ENCODE results near the gene IRX5. TPM values are rescaled to one million over a fixed set of nuclear protein-coding genes. Genes with fewer than 3 reads are reported as not detected.

The IRX5 gene
- total RNA-seq, 4 donors from 2014 or later: 0.20 to 4.1 (median 2.6) TPM

DNA sequence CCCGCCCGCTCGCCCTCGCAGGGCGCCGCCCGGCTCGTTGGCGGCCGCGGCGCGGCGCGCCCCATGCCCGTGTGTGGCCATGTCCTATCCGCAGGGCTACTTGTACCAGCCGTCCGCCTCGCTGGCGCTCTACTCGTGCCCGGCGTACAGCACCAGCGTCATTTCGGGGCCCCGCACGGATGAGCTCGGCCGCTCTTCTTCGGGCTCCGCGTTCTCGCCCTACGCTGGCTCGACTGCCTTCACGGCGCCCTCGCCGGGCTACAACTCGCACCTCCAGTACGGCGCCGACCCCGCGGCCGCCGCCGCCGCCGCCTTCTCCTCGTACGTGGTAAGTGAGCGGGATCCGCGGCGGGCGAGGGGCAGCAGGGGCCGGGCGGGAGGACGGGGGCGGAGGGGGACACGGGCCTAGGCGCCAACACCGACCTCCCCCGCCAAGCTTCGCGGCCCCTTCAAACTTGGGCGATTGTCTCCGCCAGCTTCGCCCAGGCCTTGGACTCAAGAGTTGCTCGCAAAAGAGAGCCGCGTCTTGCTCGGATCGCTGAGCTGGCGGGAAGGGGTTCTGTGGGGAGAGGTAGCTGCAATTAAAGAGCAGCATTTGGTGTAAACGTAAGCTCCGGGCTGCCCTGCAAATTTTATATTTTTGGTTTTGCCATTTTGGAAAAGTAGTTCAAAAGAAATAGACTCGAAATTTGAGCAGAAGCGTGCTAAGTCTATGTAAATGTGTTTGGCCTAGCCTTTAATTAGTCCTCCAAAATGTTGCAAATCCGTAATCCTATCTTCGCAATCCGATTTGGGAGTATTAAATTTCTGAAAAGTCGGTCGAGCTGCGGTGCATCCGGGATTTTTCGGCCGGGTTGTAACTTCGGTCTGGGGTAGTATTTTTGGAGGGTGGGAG, 702 bp downstream of the IRX5 start:
- DNase-seq: no peak
- in situ Hi-C loops (cut with MboI; ENCODE audit: low sequenced_read_pairs in 4 of 4): loop anchor here in 1 of 4 donors (25.0 kb wide), 2 partner anchors 644 to 744 kb away; partner anchors contain the start of gene IRX3

GRCh38 chr16:54932021-54932660, 1.5 kb downstream of the IRX5 start:
- ATAC-seq (no peak), DNase-seq (no peak)
- Histone ChIP-seq H3K36me3 (no peaks in the 10 kb centered on the region), H3K4me1 (peaks cover 13 to 32% of the 10 kb centered on the region in 2 donors), H3K27ac (peak overlapping the region in 1 of 4 donors; percentile 90), H3K4me3 (peak overlapping the region in 3 of 4 donors; percentile 54 to 68 (median 65)), H3K9me3 (no peaks in the 10 kb centered on the region), H3K27me3 (peaks cover 54 to 84% (median 83%) of the 10 kb centered on the region in 3 donors)
- intact Hi-C loops (cut with DNase I; ENCODE audit: low total_unique reads): loop anchor here (5.0 to 10.0 kb wide), 2 partner anchors 323 to 440 kb away; no protein-coding TSS in a partner anchor
- TF ChIP-seq POLR2A (IDR thresholded peaks at IDR 0.05) (no peak), CTCF (IDR thresholded peaks at IDR 0.05 in 4 of 5, conservative IDR thresholded peaks at IDR 0.05 in 1 of 5) (no peak)
- in situ Hi-C loops (cut with MboI; ENCODE audit: low sequenced_read_pairs in 4 of 4): loop anchor here in 1 of 4 donors (25.0 kb wide), 2 partner anchors 645 to 745 kb away; partner anchors contain the start of gene IRX3

More for the DNA sequence above, 702 bp downstream of the IRX5 start:
- peaks cover 54 to 84% (median 83%) of the 10 kb centered on the region in 3 donors for H3K27me3 ChIP-seq
- H3K9me3 ChIP-seq: no peaks in the 10 kb centered on the region
- H3K4me1 ChIP-seq: peaks cover 6 to 24% of the 10 kb centered on the region in 2 donors
- H3K27ac ChIP-seq: peak overlapping the region; percentile 27 to 90 (median 73)
- no peak for TF ChIP-seq CTCF (IDR thresholded peaks at IDR 0.05 in 4 of 5, conservative IDR thresholded peaks at IDR 0.05 in 1 of 5)
- TF ChIP-seq POLR2A (IDR thresholded peaks at IDR 0.05): no peak
- peak overlapping the region; percentile 54 to 68 (median 64) for H3K4me3 ChIP-seq
- no peaks in the 10 kb centered on the region for H3K36me3 ChIP-seq
- ATAC-seq: no peak
- intact Hi-C loops (cut with DNase I; ENCODE audit: low total_unique reads): loop anchor here (2.0 to 10.0 kb wide), 3 partner anchors 323 to 645 kb away; partner anchors contain the start of gene IRX3

DNA sequence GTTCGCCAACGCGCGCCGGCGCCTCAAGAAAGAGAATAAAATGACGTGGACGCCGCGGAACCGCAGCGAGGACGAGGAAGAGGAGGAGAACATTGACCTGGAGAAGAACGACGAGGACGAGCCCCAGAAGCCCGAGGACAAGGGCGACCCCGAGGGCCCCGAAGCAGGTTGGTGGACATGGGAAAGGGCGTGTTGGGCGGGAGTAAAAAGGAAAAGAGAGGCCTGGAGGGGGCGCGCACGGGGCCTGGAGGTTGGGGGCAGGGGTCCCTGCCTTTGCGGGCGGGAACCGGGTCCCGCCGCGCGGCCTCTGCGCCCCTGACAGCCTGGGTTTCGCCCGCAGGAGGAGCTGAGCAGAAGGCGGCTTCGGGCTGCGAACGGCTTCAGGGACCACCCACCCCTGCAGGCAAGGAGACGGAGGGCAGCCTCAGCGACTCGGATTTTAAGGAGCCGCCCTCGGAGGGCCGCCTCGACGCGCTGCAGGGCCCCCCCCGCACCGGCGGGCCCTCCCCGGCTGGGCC, 2.1 kb downstream of the IRX5 start:
- Histone ChIP-seq H3K36me3 (no peaks in the 10 kb centered on the region), H3K4me1 (peaks cover 14 to 38% of the 10 kb centered on the region in 2 donors), H3K4me3 (no peak overlapping the region), H3K9me3 (no peaks in the 10 kb centered on the region), H3K27me3 (peaks cover 61 to 84% (median 83%) of the 10 kb centered on the region in 3 donors), H3K27ac (no peak overlapping the region)
- ATAC-seq (no peak), DNase-seq (no peak)
- intact Hi-C loops (cut with DNase I; ENCODE audit: low total_unique reads): loop anchor here (5.0 to 10.0 kb wide), 2 partner anchors 322 to 440 kb away; no protein-coding TSS in a partner anchor
- in situ Hi-C loops (cut with MboI; ENCODE audit: low sequenced_read_pairs in 4 of 4): loop anchor here in 1 of 4 donors (25.0 kb wide), 2 partner anchors 645 to 745 kb away; partner anchors contain the start of gene IRX3
- TF ChIP-seq CTCF (IDR thresholded peaks at IDR 0.05 in 4 of 5, conservative IDR thresholded peaks at IDR 0.05 in 1 of 5) (no peak), POLR2A (IDR thresholded peaks at IDR 0.05) (no peak)

GRCh38 chr16:54933281-54934011, 2.8 kb downstream of the IRX5 start:
- H3K27ac ChIP-seq: no peak overlapping the region
- peaks cover 67 to 87% (median 87%) of the 10 kb centered on the region in 3 donors for H3K27me3 ChIP-seq

More at GRCh38 chr16:54933281-54934011, 2.8 kb downstream of the IRX5 start:
- Histone ChIP-seq H3K36me3 (no peaks in the 10 kb centered on the region), H3K4me1 (peaks cover 14 to 45% of the 10 kb centered on the region in 2 donors), H3K9me3 (no peaks in the 10 kb centered on the region), H3K4me3 (no peak overlapping the region)
- no peak for TF ChIP-seq POLR2A (IDR thresholded peaks at IDR 0.05)
- TF ChIP-seq CTCF (IDR thresholded peaks at IDR 0.05 in 4 of 5, conservative IDR thresholded peaks at IDR 0.05 in 1 of 5): no peak
- intact Hi-C loops (cut with DNase I; ENCODE audit: low total_unique reads) (loop anchor here (5.0 to 10.0 kb wide), 2 partner anchors 321 to 439 kb away; no protein-coding TSS in a partner anchor), in situ Hi-C loops (cut with MboI; ENCODE audit: low sequenced_read_pairs in 4 of 4) (loop anchor here in 1 of 4 donors (25.0 kb wide), 2 partner anchors 646 to 746 kb away; partner anchors contain the start of gene IRX3)
- ATAC-seq: no peak
- no peak for DNase-seq
